Neural cell (in vitro differentiated cells): ENCODE measurements around the gene SLCO1B1.
"Not testable (repeated sequence)": the region's sequence is repeated elsewhere in the genome, so short reads cannot be mapped to it uniquely, and the experiment has no call there.

Source experiments
- EP300 ChIP-seq: fragments of 450-650 bp; conservative IDR thresholded peaks from 2 replicates; pipeline ENCODE4 v1.6.1; 2014; ENCODE audit warnings: antibody characterized with exemption, mild to moderate bottlenecking, moderate library complexity; ENCODE audit not compliant: poor library complexity, severe bottlenecking
- MXI1 ChIP-seq: fragments of 450-650 bp; conservative IDR thresholded peaks from 2 replicates; pipeline ENCODE4 v1.6.1; 2014; ENCODE audit warnings: antibody characterized with exemption, mild to moderate bottlenecking; ENCODE audit not compliant: poor library complexity, severe bottlenecking
- POLR2AphosphoS5 ChIP-seq: IDR thresholded peaks from 2 replicates; pipeline ENCODE4 v1.6.1; 2012
- RAD21 ChIP-seq: fragments of 450-650 bp; conservative IDR thresholded peaks from 2 replicates; pipeline ENCODE4 v1.6.1; 2014; ENCODE audit warnings: antibody characterized with exemption, mild to moderate bottlenecking, moderate library complexity
- TAF1 ChIP-seq: IDR thresholded peaks from 2 replicates; pipeline ENCODE4 v1.6.1; 2012; ENCODE audit warnings: low read depth
- TF ChIP-seq, protein P1 (sequence below): fragments of 450-650 bp; IDR thresholded peaks from 2 replicates; pipeline ENCODE4 v1.5.1; 2014; ENCODE audit warnings: antibody characterized with exemption, mild to moderate bottlenecking, moderate library complexity; ENCODE audit not compliant: poor library complexity, severe bottlenecking
- TF ChIP-seq, protein P2 (sequence below): IDR thresholded peaks from 2 replicates; pipeline ENCODE4 v1.6.1; 2012; ENCODE audit warnings: borderline replicate concordance

DNA sequence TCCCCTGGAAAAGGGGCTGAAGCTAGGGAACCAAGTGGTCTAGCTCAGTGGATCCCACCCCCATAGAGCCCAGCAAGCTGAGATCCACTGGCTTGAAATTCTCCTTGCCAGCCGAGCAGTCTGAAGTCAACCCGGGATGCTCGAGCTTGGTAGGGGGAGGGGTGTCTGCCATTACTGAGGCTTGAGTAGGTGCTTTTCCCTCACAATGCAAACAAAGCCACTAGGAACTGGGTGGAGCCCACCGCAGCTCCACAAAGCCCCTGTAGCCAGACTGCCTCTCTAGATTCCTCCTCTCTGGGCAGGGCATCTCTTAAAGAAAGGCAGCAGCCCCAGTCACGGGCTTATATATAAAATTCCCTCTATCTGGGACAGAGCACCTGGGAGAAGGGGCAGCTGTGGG lies 18.9 kb downstream of the SLCO1B1 start:
- TF ChIP-seq, protein P1, sequence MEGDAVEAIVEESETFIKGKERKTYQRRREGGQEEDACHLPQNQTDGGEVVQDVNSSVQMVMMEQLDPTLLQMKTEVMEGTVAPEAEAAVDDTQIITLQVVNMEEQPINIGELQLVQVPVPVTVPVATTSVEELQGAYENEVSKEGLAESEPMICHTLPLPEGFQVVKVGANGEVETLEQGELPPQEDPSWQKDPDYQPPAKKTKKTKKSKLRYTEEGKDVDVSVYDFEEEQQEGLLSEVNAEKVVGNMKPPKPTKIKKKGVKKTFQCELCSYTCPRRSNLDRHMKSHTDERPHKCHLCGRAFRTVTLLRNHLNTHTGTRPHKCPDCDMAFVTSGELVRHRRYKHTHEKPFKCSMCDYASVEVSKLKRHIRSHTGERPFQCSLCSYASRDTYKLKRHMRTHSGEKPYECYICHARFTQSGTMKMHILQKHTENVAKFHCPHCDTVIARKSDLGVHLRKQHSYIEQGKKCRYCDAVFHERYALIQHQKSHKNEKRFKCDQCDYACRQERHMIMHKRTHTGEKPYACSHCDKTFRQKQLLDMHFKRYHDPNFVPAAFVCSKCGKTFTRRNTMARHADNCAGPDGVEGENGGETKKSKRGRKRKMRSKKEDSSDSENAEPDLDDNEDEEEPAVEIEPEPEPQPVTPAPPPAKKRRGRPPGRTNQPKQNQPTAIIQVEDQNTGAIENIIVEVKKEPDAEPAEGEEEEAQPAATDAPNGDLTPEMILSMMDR: not testable (repeated sequence)
- TF ChIP-seq POLR2AphosphoS5, RAD21, EP300, MXI1, TAF1: not testable (repeated sequence)
- TF ChIP-seq, protein P2, sequence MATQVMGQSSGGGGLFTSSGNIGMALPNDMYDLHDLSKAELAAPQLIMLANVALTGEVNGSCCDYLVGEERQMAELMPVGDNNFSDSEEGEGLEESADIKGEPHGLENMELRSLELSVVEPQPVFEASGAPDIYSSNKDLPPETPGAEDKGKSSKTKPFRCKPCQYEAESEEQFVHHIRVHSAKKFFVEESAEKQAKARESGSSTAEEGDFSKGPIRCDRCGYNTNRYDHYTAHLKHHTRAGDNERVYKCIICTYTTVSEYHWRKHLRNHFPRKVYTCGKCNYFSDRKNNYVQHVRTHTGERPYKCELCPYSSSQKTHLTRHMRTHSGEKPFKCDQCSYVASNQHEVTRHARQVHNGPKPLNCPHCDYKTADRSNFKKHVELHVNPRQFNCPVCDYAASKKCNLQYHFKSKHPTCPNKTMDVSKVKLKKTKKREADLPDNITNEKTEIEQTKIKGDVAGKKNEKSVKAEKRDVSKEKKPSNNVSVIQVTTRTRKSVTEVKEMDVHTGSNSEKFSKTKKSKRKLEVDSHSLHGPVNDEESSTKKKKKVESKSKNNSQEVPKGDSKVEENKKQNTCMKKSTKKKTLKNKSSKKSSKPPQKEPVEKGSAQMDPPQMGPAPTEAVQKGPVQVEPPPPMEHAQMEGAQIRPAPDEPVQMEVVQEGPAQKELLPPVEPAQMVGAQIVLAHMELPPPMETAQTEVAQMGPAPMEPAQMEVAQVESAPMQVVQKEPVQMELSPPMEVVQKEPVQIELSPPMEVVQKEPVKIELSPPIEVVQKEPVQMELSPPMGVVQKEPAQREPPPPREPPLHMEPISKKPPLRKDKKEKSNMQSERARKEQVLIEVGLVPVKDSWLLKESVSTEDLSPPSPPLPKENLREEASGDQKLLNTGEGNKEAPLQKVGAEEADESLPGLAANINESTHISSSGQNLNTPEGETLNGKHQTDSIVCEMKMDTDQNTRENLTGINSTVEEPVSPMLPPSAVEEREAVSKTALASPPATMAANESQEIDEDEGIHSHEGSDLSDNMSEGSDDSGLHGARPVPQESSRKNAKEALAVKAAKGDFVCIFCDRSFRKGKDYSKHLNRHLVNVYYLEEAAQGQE: not testable (repeated sequence)
